MG63 (cell line): ENCODE results near the gene KLHL29. TPM values are rescaled to one million over a fixed set of nuclear protein-coding genes. Genes with fewer than 3 reads are reported as not detected.
A peak's percentile ranks its signal among the peaks of the same experiment; 100 is the strongest.

Experiments used
- DNase-seq: peaks from one replicate; pipeline ENCODE4 v3.0.0-alpha.2; 2020
- H3K27me3 ChIP-seq: fragments of 250-450 bp; sonication (Bioruptor Pico); 2 replicates; pipeline ENCODE4 v1.5.1; 2020; ENCODE audit warnings: mild to moderate bottlenecking, moderate library complexity
- H3K36me3 ChIP-seq: fragments of 250-450 bp; sonication (Bioruptor Pico); 2 replicates; pipeline ENCODE4 v1.5.1; 2020; ENCODE audit warnings: mild to moderate bottlenecking, moderate library complexity
- H3K4me3 ChIP-seq: fragments of 250-450 bp; sonication (Bioruptor Pico); 2 replicates; pipeline ENCODE4 v1.5.1; 2020; ENCODE audit warnings: mild to moderate bottlenecking, moderate library complexity
- H3K9me3 ChIP-seq: fragments of 250-450 bp; sonication (Bioruptor Pico); 2 replicates; pipeline ENCODE4 v1.5.1; 2020; ENCODE audit warnings: mild to moderate bottlenecking, moderate library complexity
- total RNA-seq: library from RNA; depleted of rRNA; stranded (reverse); fragments of >200 nt; shearing (Covaris generic); gene quantifications from 2 replicates; pipeline ENCODE4 v1.2.3, GENCODE V29; 2014; ENCODE audit warnings: low replicate concordance

KLHL29 gene
- total RNA-seq, 1 experiment from 2014 or later: 1.5 TPM

DNA sequence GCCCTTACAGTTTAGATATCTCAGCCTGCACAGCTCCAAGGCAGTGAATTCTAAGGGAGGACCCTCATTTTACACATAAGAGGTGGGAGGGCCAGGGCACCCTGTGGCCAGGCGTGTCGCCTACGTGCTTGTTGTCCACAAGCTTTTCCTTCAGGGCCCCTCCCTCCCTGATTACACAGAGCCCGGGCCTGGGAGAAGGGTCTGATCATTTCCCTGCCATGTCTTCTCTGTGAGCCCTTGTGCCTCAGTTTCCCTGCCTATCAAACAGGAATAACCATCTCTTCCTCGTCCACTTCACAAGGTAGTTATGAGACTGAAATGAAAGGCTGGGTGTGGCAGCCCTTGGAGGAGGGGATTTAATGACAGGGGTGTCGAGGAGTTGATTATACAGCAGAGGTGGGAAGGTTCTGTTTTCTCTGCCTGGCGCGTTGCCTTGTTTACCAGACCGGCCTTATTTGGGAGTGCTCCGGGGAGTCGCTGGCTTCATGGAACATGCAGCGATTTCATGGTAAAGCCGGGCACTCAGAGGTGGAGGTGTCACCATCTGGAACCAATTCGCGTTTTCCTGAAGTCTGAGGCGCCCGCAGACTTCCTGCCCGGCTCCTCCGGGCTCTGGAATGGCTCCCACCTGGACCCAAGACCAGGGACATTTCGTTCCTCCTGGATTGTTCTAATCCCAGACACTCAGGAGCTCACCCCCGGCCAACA is 208.9 kb downstream of the KLHL29 start:
- no peaks in the 10 kb centered on the region for H3K9me3 ChIP-seq
- no peak for DNase-seq
- no peaks in the 10 kb centered on the region for H3K27me3 ChIP-seq
- H3K4me3 ChIP-seq: no peak overlapping the region
- no peaks in the 10 kb centered on the region for H3K36me3 ChIP-seq

- Histone ChIP-seq H3K9me3 (no peaks in the 10 kb centered on the region), H3K36me3 (no peaks in the 10 kb centered on the region), H3K4me3 (no peak overlapping the region), H3K27me3 (no peaks in the 10 kb centered on the region)
- DNase-seq: no peak
Observed at GRCh38 chr2:23594460-23594825, 209.5 kb downstream of the KLHL29 start.

- no peak overlapping the region for H3K4me3 ChIP-seq
- H3K36me3 ChIP-seq: no peaks in the 10 kb centered on the region
- H3K9me3 ChIP-seq: no peaks in the 10 kb centered on the region
- DNase-seq: no peak
- no peaks in the 10 kb centered on the region for H3K27me3 ChIP-seq
Observed at GRCh38 chr2:23595021-23595420, 210.0 kb downstream of the KLHL29 start.

DNA sequence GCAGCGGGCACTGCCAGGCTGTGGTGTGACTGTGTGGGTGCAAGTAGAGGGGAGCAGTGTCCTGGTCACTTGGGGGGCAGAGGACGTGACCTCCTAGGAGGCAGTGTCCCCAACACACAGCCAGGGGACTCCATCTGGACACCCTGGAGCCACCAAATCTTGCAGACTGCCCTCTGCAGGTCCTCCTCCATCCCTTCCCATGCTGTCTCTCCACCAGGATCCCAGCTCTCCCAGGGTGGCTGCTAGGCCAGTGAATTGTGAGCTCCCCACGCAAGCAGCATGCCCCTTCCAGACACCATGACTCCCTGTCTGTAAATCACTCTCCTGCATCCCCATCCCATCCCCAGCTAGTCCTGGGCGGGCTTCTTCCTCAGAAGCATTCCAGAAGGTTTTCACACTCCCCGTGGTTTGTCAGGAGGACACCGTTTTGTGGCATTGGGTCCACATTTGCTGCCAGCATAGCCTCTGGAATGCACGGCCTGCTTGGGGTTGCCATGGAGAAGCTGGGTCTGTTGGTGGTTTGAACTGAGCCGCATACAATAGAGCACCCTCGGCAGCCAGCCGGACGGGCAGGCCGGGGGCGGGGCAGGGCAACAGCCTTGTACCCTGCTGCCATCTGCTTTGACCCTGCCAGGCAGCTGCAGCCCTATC is 210.7 kb downstream of the KLHL29 start:
- peak; percentile 63 for DNase-seq

GRCh38 chr2:23596316-23596885 is 211.4 kb downstream of the KLHL29 start:
- H3K4me3 ChIP-seq: no peak overlapping the region
- peak; percentile 12 for DNase-seq
- H3K36me3 ChIP-seq: no peaks in the 10 kb centered on the region
- no peaks in the 10 kb centered on the region for H3K27me3 ChIP-seq
- H3K9me3 ChIP-seq: no peaks in the 10 kb centered on the region

More for the DNA sequence above, 210.7 kb downstream of the KLHL29 start:
- no peak overlapping the region for H3K4me3 ChIP-seq
- H3K9me3 ChIP-seq: no peaks in the 10 kb centered on the region
- no peaks in the 10 kb centered on the region for H3K27me3 ChIP-seq
- H3K36me3 ChIP-seq: no peaks in the 10 kb centered on the region

DNA sequence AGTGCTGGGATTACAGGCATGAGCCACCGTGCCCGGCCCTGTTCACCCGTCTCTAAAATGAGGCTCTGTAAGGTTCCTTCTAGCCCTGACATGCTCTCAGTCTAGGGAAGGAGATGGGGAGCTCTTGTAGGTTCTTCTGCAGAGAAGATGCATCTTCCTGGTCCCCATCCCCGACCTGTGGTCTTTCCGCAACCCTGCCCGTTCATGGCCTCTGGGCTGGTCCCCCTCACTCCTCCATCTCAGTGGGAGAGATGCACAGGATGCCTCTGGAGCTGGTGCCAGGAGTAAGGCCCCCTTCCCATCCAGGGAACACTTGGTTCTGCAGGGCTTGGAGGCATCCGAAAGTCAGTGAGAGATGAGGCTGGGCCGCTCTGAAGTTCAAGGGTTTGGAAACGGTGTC is 212.7 kb downstream of the KLHL29 start:
- Histone ChIP-seq H3K4me3 (no peak overlapping the region), H3K27me3 (no peaks in the 10 kb centered on the region), H3K36me3 (no peaks in the 10 kb centered on the region), H3K9me3 (no peaks in the 10 kb centered on the region)
- DNase-seq: no peak

DNA sequence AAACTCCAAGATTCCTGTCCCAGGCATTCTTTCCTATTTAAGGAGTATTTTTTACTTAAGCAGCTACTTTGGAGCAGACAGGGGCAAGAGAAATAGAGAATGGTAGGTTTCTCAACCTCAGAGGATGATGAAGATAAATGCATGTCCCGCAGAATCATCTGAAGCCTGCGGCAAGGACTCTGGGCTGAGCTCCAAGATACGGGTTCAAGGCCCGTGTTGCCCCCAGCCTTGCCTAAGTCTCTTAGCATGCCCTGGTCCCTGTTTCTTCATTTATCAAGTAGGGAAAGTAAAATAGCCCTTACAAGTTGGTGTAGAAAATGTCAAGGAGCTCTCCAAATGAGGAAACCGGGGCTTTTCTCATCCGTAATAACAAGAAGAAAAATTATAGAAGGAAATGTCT is 214.0 kb downstream of the KLHL29 start:
- Histone ChIP-seq H3K36me3 (no peaks in the 10 kb centered on the region), H3K9me3 (no peaks in the 10 kb centered on the region), H3K27me3 (no peaks in the 10 kb centered on the region), H3K4me3 (no peak overlapping the region)
- no peak for DNase-seq

GRCh38 chr2:23599667-23600066 is 214.7 kb downstream of the KLHL29 start:
- no peak for DNase-seq
- no peaks in the 10 kb centered on the region for H3K27me3 ChIP-seq

GRCh38 chr2:23600346-23600745 is 215.4 kb downstream of the KLHL29 start:
- Histone ChIP-seq H3K9me3 (no peaks in the 10 kb centered on the region), H3K27me3 (no peaks in the 10 kb centered on the region), H3K4me3 (no peak overlapping the region), H3K36me3 (no peaks in the 10 kb centered on the region)
- DNase-seq: no peak

More at GRCh38 chr2:23599667-23600066, 214.7 kb downstream of the KLHL29 start:
- no peaks in the 10 kb centered on the region for H3K9me3 ChIP-seq
- H3K4me3 ChIP-seq: no peak overlapping the region
- H3K36me3 ChIP-seq: no peaks in the 10 kb centered on the region

DNA sequence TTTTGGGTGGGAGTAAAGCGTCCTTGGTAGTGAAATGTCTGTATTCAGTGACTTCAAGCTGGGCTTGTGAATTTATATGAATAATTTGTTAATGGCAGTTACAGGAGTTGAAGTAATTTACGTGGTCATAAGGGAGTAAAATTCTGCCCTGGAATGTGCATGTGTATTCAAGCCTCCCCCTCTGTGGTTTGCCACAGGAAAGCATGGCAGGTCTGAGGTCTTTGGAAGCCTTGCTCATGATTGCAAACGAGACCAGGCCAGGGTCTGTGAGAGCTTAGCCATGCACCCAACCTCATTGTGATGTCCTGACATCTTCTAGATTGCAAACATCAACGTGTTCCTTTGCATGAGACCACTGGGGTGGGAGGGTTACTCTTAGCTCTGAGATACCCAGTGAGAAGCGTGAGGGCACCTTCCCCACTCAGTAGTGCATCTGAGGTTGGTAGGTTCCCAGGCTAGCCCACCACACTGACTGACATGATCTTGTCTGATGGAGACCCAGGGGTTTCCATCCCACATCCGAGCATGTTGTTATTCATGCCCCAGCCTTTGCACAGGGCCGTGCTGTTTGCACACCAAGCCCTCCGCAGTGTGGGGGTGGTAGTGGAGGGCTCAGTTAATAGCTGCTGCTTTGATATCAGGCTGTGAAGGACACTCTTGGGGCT is 216.5 kb downstream of the KLHL29 start:
- DNase-seq: no peak
- no peak overlapping the region for H3K4me3 ChIP-seq
- peaks cover 4% of the 10 kb centered on the region for H3K9me3 ChIP-seq
- H3K36me3 ChIP-seq: no peaks in the 10 kb centered on the region; the same call in 1 of the 2 replicates
- no peaks in the 10 kb centered on the region for H3K27me3 ChIP-seq

GRCh38 chr2:23602116-23602515 is 217.1 kb downstream of the KLHL29 start:
- DNase-seq: peak; percentile 93
- H3K9me3 ChIP-seq: peaks cover 9% of the 10 kb centered on the region
- no peaks in the 10 kb centered on the region; the same call in 1 of the 2 replicates for H3K36me3 ChIP-seq
- H3K27me3 ChIP-seq: no peaks in the 10 kb centered on the region
- no peak overlapping the region for H3K4me3 ChIP-seq

GRCh38 chr2:23603156-23603555 is 218.2 kb downstream of the KLHL29 start:
- no peak for DNase-seq
- Histone ChIP-seq H3K4me3 (no peak overlapping the region), H3K36me3 (no peaks in the 10 kb centered on the region; the same call in 1 of the 2 replicates), H3K9me3 (peaks cover 9% of the 10 kb centered on the region), H3K27me3 (no peaks in the 10 kb centered on the region)

GRCh38 chr2:23603581-23603980 is 218.6 kb downstream of the KLHL29 start:
- Histone ChIP-seq H3K36me3 (no peaks in the 10 kb centered on the region; the same call in 1 of the 2 replicates), H3K9me3 (peaks cover 9% of the 10 kb centered on the region), H3K4me3 (no peak overlapping the region), H3K27me3 (no peaks in the 10 kb centered on the region)
- DNase-seq: no peak

GRCh38 chr2:23604731-23605130 is 219.8 kb downstream of the KLHL29 start:
- Histone ChIP-seq H3K27me3 (no peaks in the 10 kb centered on the region), H3K36me3 (no peaks in the 10 kb centered on the region; the same call in 1 of the 2 replicates), H3K4me3 (no peak overlapping the region), H3K9me3 (peaks cover 9% of the 10 kb centered on the region)
- DNase-seq: no peak

DNA sequence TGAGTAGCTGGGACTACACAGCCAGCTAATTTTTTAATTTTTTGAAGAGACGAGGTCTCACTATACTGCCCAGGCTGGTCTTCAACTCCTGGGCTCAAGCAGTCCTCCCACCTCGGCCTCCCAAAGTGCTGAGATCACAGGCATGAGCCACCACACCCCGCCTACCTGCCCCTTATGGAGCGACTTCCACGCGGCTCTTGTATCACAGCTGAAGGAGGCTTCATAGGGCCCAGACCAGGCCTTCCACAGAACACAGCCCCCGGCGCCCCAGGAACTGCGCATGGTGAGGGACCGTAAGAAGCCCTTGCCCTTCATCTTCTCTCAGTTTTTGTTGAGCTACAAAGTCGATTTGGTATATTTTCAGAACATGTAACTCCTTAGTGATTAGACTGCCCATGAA is 220.3 kb downstream of the KLHL29 start:
- H3K9me3 ChIP-seq: peaks cover 9% of the 10 kb centered on the region
- H3K4me3 ChIP-seq: no peak overlapping the region
- no peaks in the 10 kb centered on the region; the same call in 1 of the 2 replicates for H3K36me3 ChIP-seq
- no peak for DNase-seq
- no peaks in the 10 kb centered on the region for H3K27me3 ChIP-seq

DNA sequence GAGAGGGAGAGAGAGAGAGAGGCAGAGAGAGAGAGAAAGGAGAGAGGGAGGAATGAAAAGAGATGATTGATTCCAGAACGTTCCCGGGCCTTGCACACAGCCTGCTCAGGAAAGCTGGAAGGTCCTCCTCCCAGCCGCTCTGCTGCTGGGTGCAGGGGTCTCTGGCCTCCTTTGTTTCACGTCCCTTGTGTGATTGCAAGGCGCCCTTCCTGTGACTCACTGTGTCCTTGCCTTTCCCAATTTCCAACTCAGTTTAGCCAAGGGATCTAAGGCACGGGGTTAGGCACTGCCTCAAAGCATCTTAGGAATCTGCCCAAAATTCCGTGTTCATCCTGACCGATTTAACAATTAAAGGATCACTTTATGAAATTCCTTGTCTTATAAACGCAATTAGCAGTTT is 221.2 kb downstream of the KLHL29 start:
- Histone ChIP-seq H3K9me3 (peaks cover 9% of the 10 kb centered on the region), H3K4me3 (no peak overlapping the region), H3K36me3 (no peaks in the 10 kb centered on the region; the same call in 1 of the 2 replicates), H3K27me3 (no peaks in the 10 kb centered on the region)
- DNase-seq: no peak

DNA sequence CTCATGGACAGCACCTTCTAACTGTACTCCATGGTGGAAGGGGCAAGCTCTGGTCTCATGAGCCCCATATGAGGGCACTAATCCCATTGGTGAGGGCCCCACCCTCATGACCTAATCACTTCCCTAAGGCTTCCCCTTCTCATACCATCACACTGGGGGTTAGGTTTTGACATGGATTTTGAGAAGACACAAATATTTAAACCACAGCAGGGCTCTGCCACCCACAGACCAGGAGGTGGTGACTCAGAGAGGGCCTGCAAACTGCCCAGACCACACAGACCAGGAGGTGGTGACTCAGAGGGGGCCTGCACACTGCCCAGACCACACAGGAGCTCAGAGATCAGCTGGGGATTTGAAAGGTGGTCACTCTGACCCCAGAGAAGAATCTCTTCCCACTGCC is 222.0 kb downstream of the KLHL29 start:
- no peaks in the 10 kb centered on the region; the same call in 1 of the 2 replicates for H3K36me3 ChIP-seq
- no peak overlapping the region for H3K4me3 ChIP-seq
- peak; percentile 83 for DNase-seq
- H3K9me3 ChIP-seq: peaks cover 9% of the 10 kb centered on the region
- no peaks in the 10 kb centered on the region for H3K27me3 ChIP-seq
